Gastrocnemius medialis (tissue), 4 donors: ENCODE measurements around the gene UNC45A. TPM values are rescaled to one million over a fixed set of nuclear protein-coding genes. Genes with fewer than 3 reads are reported as not detected.

Source experiments
- ATAC-seq, 2 donors: fragments of 150-250 bp; one replicate each; pipeline ENCODE4 v1.9.1; 2016
- DNase-seq, 2 donors: peaks; one replicate each; pipeline ENCODE4 v3.0.0-alpha.2; 2019
- H3K27ac ChIP-seq, 4 donors: fragments of 200-600 bp; sonication (generic); 1 replicate in 1 of 4; 2 replicates in 3 of 4; pipeline ENCODE4 v1.5.1; 2016 to 2018; ENCODE audit warnings: mild to moderate bottlenecking in 2 of 4, moderate library complexity in 1 of 4
- H3K27me3 ChIP-seq, 3 donors: fragments of 200-600 bp; sonication (generic) in 2 of 3; 1 replicate in 1 of 3; 2 replicates in 2 of 3; pipeline versions ENCODE4 v1.5.1 to v1.6.0; 2016 to 2019; ENCODE audit warnings: mild to moderate bottlenecking in 1 of 3, moderate library complexity in 1 of 3
- H3K36me3 ChIP-seq, 2 donors: fragments of 200-600 bp; sonication (generic) in 1 of 2; one replicate each; pipeline ENCODE4 v1.5.1; 2017 to 2018
- H3K4me1 ChIP-seq, 2 donors: fragments of 200-600 bp; sonication (generic) in 1 of 2; one replicate each; pipeline ENCODE4 v1.5.1; 2016 to 2017; ENCODE audit warnings: mild to moderate bottlenecking in 2 of 2
- H3K4me3 ChIP-seq, 4 donors: fragments of 200-600 bp; sonication (generic) in 3 of 4; 1 replicate in 1 of 4; 2 replicates in 3 of 4; pipeline ENCODE4 v1.5.1; 2016 to 2019; ENCODE audit warnings: mild to moderate bottlenecking in 2 of 4
- H3K9me3 ChIP-seq, 3 donors: fragments of 200-600 bp; sonication (generic) in 2 of 3; 1 replicate in 1 of 3; 2 replicates in 2 of 3; pipeline ENCODE4 v1.5.1; 2016 to 2019
- CTCF ChIP-seq, 5 experiments: fragments of 450-650 bp in 3 of 5; fragments of 200-600 bp in 2 of 5; sonication (generic) in 2 of 5; IDR thresholded peaks in 4 of 5; conservative IDR thresholded peaks in 1 of 5; 1 replicate in 4 of 5; 2 replicates in 1 of 5; pipeline ENCODE4 v1.5.1; 2016 to 2019; ENCODE audit warnings: antibody characterized with exemption in 5 of 5, mild to moderate bottlenecking in 3 of 5, moderate library complexity in 3 of 5
- POLR2A ChIP-seq, 2 donors: fragments of 450-650 bp; IDR thresholded peaks; one replicate each; pipeline ENCODE4 v1.6.1; 2017; ENCODE audit warnings: antibody characterized with exemption in 2 of 2, mild to moderate bottlenecking in 2 of 2, moderate library complexity in 2 of 2
- in situ Hi-C, 4 donors: fragments of 200-750 bp; cut with MboI; loops; one replicate each; pipeline versions ENCODE4 v1.15.0 to v1.8.0; 2017; ENCODE audit warnings: low sequenced_read_pairs in 4 of 4
- intact Hi-C: fragments of 100-400 bp; cut with DNase I; formaldehyde crosslinking; loops from one replicate; pipeline ENCODE4 v1.15.1; 2023; ENCODE audit warnings: low total_unique reads
- total RNA-seq, 4 donors: library from RNA; depleted of rRNA; stranded (reverse); fragments of >200 nt; gene quantifications; one replicate each; pipeline versions ENCODE4 v1.1.0 to v1.2.3, GENCODE V29; 2016

The UNC45A gene
- total RNA-seq, 4 donors from 2014 or later = 6.8 to 9.6 (median 7.6) TPM

- TF ChIP-seq CTCF (IDR thresholded peaks at IDR 0.05 in 4 of 5, conservative IDR thresholded peaks at IDR 0.05 in 1 of 5) (no peak), POLR2A (IDR thresholded peaks at IDR 0.05) (no peak)
- in situ Hi-C loops = no loop called here
- Histone ChIP-seq H3K9me3 (no peaks in the 10 kb centered on the region), H3K27me3 (no peaks in the 10 kb centered on the region), H3K36me3 (peaks cover 0 to 78% of the 10 kb centered on the region in 2 donors), H3K27ac (peak overlapping the region; percentile 86 to 95 (median 90)), H3K4me1 (peaks cover 14 to 37% of the 10 kb centered on the region in 2 donors), H3K4me3 (peak overlapping the region in 3 of 4 donors; percentile 17 to 43 (median 27))
- intact Hi-C loops = loop anchor here (1.0 kb wide), 2 partner anchors 12 to 13 kb away; partner anchors contain the start of gene MAN2A2
- DNase-seq (no peak), ATAC-seq (no peak)
Measured at GRCh38 chr15:90916461-90916860, 18.6 kb upstream of the UNC45A start.

- H3K36me3 ChIP-seq = peaks cover 0 to 77% of the 10 kb centered on the region in 2 donors
- H3K4me1 ChIP-seq = peaks cover 14 to 37% of the 10 kb centered on the region in 2 donors
- peak overlapping the region in 3 of 4 donors; percentile 86 to 95 (median 91) for H3K27ac ChIP-seq
- H3K4me3 ChIP-seq = no peak overlapping the region
- intact Hi-C loops (no loop called here), in situ Hi-C loops (no loop called here)
- DNase-seq (no peak), ATAC-seq (no peak)
- no peak for TF ChIP-seq POLR2A (IDR thresholded peaks at IDR 0.05)
- no peak for TF ChIP-seq CTCF (IDR thresholded peaks at IDR 0.05 in 4 of 5, conservative IDR thresholded peaks at IDR 0.05 in 1 of 5)
- H3K27me3 ChIP-seq = no peaks in the 10 kb centered on the region
- H3K9me3 ChIP-seq = no peaks in the 10 kb centered on the region
Measured at GRCh38 chr15:90917569-90917968, 17.5 kb upstream of the UNC45A start.

- H3K4me3 ChIP-seq = no peak overlapping the region
- DNase-seq (no peak), ATAC-seq (no peak)
- no peak for TF ChIP-seq POLR2A (IDR thresholded peaks at IDR 0.05)
- no peak for TF ChIP-seq CTCF (IDR thresholded peaks at IDR 0.05 in 4 of 5, conservative IDR thresholded peaks at IDR 0.05 in 1 of 5)
- peak overlapping the region in 3 of 4 donors; percentile 86 to 95 (median 91) for H3K27ac ChIP-seq
- in situ Hi-C loops = no loop called here
- peaks cover 14 to 37% of the 10 kb centered on the region in 2 donors for H3K4me1 ChIP-seq
- intact Hi-C loops = no loop called here
- no peaks in the 10 kb centered on the region for H3K27me3 ChIP-seq
- H3K36me3 ChIP-seq = peaks cover 0 to 70% of the 10 kb centered on the region in 2 donors
- no peaks in the 10 kb centered on the region for H3K9me3 ChIP-seq
Measured at GRCh38 chr15:90918034-90918788, 16.9 kb upstream of the UNC45A start.

DNA sequence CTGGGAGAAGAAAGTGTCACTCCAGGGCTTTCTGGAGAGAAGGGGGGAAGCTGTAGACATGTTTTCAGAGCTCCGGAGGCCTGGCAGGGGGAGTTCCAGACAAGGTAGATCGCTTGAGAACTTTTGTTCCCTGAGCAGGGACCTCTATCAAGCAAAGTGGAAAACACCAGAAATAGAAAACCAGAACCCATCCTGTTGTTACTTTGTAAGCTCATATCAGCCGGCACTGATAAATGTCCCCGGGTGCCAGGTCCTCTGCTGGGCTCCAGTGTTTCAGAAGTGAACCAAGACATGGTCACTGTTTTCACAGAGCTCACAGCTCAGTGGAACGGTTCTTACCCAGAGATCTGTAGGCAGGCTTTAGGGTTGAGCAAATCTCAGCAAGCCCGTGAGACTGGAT lies 16.2 kb upstream of the UNC45A start:
- Histone ChIP-seq H3K27ac (peak overlapping the region in 2 of 4 donors; percentile 58 to 91), H3K36me3 (peaks cover 0 to 64% of the 10 kb centered on the region in 2 donors), H3K9me3 (no peaks in the 10 kb centered on the region), H3K4me3 (no peak overlapping the region), H3K27me3 (no peaks in the 10 kb centered on the region), H3K4me1 (peaks cover 14 to 33% of the 10 kb centered on the region in 2 donors)
- intact Hi-C loops (no loop called here), in situ Hi-C loops (no loop called here)
- TF ChIP-seq POLR2A (IDR thresholded peaks at IDR 0.05) (no peak), CTCF (IDR thresholded peaks at IDR 0.05 in 4 of 5, conservative IDR thresholded peaks at IDR 0.05 in 1 of 5) (no peak)
- no peak for ATAC-seq
- no peak for DNase-seq
